RWPE1 (cell line): ENCODE results near the gene KIRREL1.

Experiments
- CTCF ChIA-PET: fragments of 350-600 bp; sonication (Branson Sonifier 250); formaldehyde crosslinking; extraction: SDS; loops from one replicate; lab custom pipeline; 2021; lab: Yijun Ruan, JAX
- POLR2A ChIA-PET: fragments of 400-600 bp; formaldehyde crosslinking; extraction: SDS; loops from one replicate; lab custom pipeline; 2020; ENCODE audit warnings: antibody characterized with exemption; ENCODE audit not compliant: low non-redundant PET; lab: Yijun Ruan, JAX
- DNase-seq: peaks from one replicate; pipeline ENCODE4 v3.0.0; 2012; ENCODE audit warnings: low spot score
- H3K27ac ChIP-seq: fragments of 450-650 bp; 2 replicates; pipeline ENCODE4 v1.5.1; 2017
- TF ChIP-seq, protein P1 (sequence below): fragments of 450-650 bp; conservative IDR thresholded peaks from 2 replicates; pipeline ENCODE4 v1.5.1; 2017; ENCODE audit warnings: low read depth, mild to moderate bottlenecking

The KIRREL1 gene

DNA sequence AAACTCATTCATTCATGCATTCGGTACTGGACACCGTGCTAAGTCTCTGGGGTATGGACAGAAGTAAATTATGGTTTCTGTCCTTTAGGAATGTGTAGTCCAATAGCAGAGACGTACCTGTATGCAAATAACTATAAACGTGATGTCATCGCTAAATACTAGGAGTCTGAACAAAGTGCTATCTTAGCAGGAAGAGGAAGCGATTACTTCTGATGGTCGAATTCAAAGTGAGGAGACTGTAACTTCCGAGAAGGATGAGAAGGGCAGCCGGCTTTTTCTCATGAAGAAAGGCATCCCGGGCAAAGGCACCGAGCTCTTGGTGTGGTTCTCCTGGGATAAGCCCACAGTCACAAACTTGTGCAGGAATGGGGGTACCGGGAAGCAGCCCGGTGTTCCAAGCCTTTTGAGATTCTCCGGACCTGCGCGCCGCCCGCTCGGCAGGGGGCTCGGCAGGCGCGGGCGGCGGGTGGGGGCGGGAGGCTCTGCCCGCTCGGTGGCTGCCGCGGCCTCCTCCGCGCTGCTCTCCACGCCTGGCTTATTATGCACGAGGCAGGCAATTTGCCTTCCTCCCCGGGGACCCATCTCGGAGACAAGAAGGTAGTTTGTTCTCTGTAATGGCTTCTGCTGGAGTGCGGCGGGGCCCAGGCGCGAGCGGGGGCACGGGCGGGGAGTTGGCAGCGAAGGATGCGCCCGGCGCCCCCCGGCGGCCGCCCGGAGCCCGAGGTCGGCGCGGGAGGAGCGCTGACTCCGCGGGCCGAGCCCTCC is 119.7 kb downstream of the KIRREL1 start:
- peak; percentile 49 for DNase-seq
- no peak overlapping the region for H3K27ac ChIP-seq
- CTCF ChIA-PET = interaction anchor here (0.6 to 3.4 kb wide), 11 partner anchors 8 to 143 kb away, joined by 3 to 26 read pairs (median 3); no protein-coding TSS in a partner anchor
- TF ChIP-seq, protein P1, sequence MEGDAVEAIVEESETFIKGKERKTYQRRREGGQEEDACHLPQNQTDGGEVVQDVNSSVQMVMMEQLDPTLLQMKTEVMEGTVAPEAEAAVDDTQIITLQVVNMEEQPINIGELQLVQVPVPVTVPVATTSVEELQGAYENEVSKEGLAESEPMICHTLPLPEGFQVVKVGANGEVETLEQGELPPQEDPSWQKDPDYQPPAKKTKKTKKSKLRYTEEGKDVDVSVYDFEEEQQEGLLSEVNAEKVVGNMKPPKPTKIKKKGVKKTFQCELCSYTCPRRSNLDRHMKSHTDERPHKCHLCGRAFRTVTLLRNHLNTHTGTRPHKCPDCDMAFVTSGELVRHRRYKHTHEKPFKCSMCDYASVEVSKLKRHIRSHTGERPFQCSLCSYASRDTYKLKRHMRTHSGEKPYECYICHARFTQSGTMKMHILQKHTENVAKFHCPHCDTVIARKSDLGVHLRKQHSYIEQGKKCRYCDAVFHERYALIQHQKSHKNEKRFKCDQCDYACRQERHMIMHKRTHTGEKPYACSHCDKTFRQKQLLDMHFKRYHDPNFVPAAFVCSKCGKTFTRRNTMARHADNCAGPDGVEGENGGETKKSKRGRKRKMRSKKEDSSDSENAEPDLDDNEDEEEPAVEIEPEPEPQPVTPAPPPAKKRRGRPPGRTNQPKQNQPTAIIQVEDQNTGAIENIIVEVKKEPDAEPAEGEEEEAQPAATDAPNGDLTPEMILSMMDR = peak; percentile 74
- POLR2A ChIA-PET = no interaction called here

DNA sequence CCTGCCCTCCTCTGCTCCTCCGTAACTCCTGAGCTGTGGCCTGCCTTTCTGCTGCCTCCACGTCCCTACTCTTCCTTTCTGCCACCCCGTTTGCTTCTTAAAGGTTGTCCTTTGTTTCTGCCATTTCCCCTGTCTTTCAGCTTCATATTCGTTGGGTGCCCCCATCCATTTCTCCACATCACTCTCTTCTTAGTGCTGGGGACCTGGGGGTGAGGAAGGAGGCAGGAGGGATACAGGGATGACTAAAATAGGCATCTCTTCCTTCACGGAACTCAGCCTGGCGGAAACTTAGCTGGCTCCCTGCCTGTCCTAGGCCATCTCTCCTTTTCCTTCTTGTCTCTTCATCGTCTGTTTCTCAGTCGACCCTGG is 120.3 kb downstream of the KIRREL1 start:
- CTCF ChIA-PET = interaction anchor here (0.6 to 3.4 kb wide), 9 partner anchors 8 to 143 kb away, joined by 3 to 26 read pairs (median 3); no protein-coding TSS in a partner anchor

DNA sequence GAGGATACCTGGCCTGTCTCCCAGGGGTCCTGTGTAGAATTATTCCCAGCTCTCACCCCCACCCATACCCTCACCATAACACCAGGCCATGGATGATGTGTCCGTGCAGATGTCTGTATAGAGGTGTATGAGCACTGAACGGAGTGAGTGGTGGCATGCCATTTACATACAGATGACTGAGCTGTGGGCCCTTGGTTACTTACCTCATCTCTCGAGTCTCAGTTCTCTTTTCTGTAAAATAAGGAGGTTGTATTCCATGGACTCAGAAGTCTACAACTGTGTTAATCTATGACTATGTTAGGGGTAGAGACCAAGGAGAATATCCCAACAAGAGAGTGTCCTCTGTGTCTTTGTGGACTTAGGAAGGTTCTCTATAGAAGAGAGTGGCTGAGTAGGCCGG is 121.7 kb downstream of the KIRREL1 start:
- ChIA-PET POLR2A (no interaction called here), CTCF (interaction anchor here (3.4 kb wide), 1 partner anchor 124 kb away, joined by 26 read pairs; no protein-coding TSS in a partner anchor)
- no peak overlapping the region for H3K27ac ChIP-seq
- TF ChIP-seq, protein P1 = no peak
- no peak for DNase-seq

More for the DNA sequence above, 120.3 kb downstream of the KIRREL1 start:
- POLR2A ChIA-PET = no interaction called here
- TF ChIP-seq, protein P1 = peak; percentile 21; the same call in 1 of the 2 replicates
- no peak for DNase-seq
- H3K27ac ChIP-seq = no peak overlapping the region

DNA sequence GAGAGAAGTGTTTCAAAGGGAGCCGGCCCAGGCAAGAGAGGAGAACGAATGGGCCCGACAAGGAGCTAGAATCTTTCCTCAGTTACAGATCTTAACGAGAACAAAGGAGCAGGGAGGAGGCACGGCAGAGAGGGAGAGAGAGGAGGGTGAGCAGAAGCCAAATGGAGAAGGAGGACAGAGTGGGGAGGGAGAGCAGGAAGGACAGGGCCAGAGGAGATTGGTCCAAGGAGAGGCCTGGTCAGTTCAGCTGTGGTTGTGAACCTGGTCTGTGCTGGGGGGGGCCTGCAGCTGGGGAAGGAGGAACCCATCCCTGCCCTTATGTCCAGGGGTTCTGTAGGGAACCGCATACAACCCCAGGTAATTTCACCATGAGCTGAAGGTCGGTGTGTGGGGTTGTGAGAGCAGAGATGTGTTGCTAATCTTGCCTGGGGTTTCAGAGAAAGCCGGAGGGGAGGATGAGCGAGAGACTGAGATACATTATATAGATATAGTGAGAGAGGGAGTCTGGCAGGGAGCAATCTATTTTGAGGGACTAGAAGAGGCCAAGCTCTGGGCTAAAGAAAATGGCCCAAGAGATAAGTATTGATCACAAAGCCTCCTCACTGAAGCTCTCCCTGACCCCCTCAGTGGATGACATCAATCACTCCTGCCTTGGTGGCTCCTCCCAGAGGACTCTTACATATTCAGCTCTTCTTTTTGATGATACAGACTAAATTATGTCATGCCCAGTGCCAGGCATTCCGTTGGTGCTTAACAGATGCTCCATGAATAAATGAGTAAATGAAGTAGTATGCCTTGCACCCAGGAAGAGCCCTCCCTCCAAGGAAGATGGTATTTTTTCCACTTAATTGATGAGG is 123.1 kb downstream of the KIRREL1 start:
- no peak for DNase-seq
- TF ChIP-seq, protein P1 = no peak
- CTCF ChIA-PET = interaction anchor here (0.6 to 3.2 kb wide), 5 partner anchors 8 to 349 kb away, joined by 3 to 23 read pairs (median 3); no protein-coding TSS in a partner anchor
- no peak overlapping the region for H3K27ac ChIP-seq
- POLR2A ChIA-PET = interaction anchor here (0.7 kb wide), 1 partner anchor 176 kb away, joined by 8 read pairs; no protein-coding TSS in a partner anchor

DNA sequence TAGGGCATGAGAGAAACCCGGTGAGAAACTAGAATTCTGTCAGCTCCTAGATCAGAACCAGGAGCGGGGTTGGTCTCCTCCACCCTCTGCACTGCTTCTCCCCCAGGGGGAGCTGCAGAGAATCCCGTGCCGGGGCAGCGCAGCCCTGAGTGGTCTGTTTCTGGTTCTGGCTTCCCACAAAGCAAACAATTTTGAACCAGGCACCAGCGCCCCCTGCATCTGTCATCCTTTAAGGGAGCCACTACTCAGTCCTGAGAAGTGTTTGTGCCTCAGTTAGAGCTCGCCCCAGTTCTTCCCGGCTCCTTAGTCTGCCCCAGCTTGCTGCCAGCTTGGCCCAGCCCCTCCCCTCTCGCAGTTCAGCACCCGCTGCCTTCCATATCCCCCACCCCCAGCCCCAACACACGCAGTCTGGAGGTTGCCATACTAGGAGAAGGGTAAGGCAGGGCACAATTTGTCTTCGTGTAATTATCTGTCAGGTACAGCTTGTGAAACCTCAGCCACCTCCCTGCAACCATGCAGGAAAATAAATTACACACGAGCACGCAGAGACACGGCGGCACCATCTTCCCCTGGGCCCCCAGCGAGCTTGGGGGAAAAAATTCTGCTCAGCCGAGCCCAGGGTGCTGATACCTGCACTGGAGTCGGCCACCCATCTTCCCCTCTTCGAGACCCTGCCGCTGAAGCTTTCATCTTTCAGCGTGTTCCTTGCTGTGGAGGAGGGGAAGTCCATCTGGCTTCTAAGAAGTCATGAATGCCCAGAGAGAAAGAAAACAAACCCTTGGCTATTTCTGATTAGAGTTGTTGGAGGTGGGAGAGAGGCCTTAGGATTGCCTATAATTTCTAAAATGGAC is 124.6 kb downstream of the KIRREL1 start:
- TF ChIP-seq, protein P1 = no peak
- CTCF ChIA-PET = interaction anchor here (0.7 to 3.2 kb wide), 5 partner anchors 13 to 149 kb away, joined by 3 to 23 read pairs (median 4); no protein-coding TSS in a partner anchor
- POLR2A ChIA-PET = no interaction called here
- DNase-seq = no peak
- no peak overlapping the region for H3K27ac ChIP-seq
